Progenitor cell of endocrine pancreas (in vitro differentiated cells): ENCODE results near the gene ZNF212. TPM values are rescaled to one million over a fixed set of nuclear protein-coding genes. Genes with fewer than 3 reads are reported as not detected.

ENCODE experiments used
- DNase-seq: peaks from one replicate; pipeline ENCODE4 v3.0.0; 2021; ENCODE audit warnings: low spot score; ENCODE audit not compliant: unreplicated experiment
- H3K27ac Mint-ChIP-seq: 2 replicates; pipeline ENCODE4 v1.8.0; 2021; ENCODE audit warnings: mild to moderate bottlenecking, moderate library complexity, mixed read lengths
- H3K27me3 Mint-ChIP-seq: 2 replicates; pipeline ENCODE4 v1.8.0; 2021; ENCODE audit warnings: mixed read lengths
- H3K36me3 Mint-ChIP-seq: 2 replicates; pipeline ENCODE4 v1.8.0; 2022; ENCODE audit warnings: mixed read lengths; ENCODE audit not compliant: insufficient read depth
- H3K4me1 Mint-ChIP-seq: 2 replicates; pipeline ENCODE4 v1.8.0; 2021; ENCODE audit warnings: low read depth, mixed read lengths
- H3K4me3 Mint-ChIP-seq: 2 replicates; pipeline ENCODE4 v1.8.0; 2021; ENCODE audit warnings: low read depth, mild to moderate bottlenecking, moderate library complexity, mixed read lengths
- H3K9me3 Mint-ChIP-seq: 2 replicates; pipeline ENCODE4 v1.8.0; 2021; ENCODE audit warnings: low read depth, mixed read lengths
- long read RNA-seq: library from polyadenylated mRNA; unstranded; transcript quantifications from one replicate; pipeline ENCODE4 v2.0.0, GENCODE V29; 2020
- total RNA-seq: library from RNA; stranded (reverse); gene quantifications from 2 replicates; pipeline ENCODE4 v1.2.1, GENCODE V29; 2021
- TF ChIP-seq, protein P1 (sequence below): fragments of 200-600 bp; sonication (generic); IDR thresholded peaks from one replicate; pipeline ENCODE4 v1.5.0; 2021; ENCODE audit warnings: antibody characterized with exemption, mild to moderate bottlenecking; ENCODE audit not compliant: unreplicated experiment

ZNF212 gene
- total RNA-seq, result 19.4 and 19.5 TPM in 2 replicates
- long read RNA-seq, transcript ZNF212-201 (5 exons, 2,810 nt), result major isoform, 13 of 24 reads
- long read RNA-seq, partial matches to known transcripts, result 2 of 24 reads
- long read RNA-seq, other reads (novel, unspliced or antisense), result 9 of 24 reads

DNA sequence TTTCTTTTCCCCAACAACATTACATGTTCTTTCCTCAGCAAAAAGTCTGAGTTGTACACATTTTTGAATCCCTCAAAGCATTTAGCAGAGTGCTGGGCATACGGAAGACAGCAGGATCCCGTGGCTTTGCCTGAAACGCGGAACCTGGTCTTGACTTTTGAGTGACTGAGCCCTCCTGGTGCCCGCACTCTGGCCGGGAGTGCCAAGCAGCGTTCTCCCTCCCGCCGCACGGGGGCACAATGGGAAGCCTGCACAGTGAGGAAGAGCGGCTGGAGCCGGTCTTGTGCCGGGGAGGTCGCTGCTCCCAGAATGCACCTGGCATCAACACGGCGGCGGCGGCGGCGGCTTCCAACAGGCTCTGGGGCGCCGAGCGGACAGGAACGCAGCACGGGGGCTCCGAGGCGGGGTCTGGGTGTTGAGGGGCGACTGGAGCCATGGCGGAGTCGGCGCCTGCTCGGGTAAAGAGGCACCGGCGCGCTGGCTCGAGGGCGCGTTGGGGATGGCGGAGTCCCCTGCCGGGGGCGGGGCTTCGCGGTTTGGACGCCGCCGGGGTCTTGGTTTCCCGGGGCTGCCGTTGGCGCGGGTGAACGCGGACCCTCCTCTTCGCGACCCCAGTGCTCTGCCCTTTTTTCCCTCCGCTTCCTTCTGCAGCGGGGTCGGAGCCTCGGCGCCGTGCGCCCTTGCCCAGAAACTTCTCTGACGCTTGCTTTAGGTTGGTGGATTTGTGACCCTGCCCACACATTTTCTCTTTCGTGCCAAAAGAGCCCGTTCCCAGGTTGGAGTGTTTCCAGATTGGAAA lies at the start of gene ZNF212:
TSS of gene ZNF212 (plus strand) at position 307 of the 799 bp plus-strand sequence. CDS start at position 435, 128 bp downstream.
- peak; percentile 88 for DNase-seq
- H3K27ac Mint-ChIP-seq, result peak within 1 kb of the TSS; percentile 97
- H3K36me3 Mint-ChIP-seq, result peaks cover 9% of the 10 kb centered on the region
- peaks cover 20% of the 10 kb centered on the region for H3K27me3 Mint-ChIP-seq
- H3K4me3 Mint-ChIP-seq, result peak within 1 kb of the TSS; percentile 98
- peaks cover 17% of the 10 kb centered on the region for H3K4me1 Mint-ChIP-seq
- peaks cover 6% of the 10 kb centered on the region for H3K9me3 Mint-ChIP-seq
- TF ChIP-seq, protein P1, sequence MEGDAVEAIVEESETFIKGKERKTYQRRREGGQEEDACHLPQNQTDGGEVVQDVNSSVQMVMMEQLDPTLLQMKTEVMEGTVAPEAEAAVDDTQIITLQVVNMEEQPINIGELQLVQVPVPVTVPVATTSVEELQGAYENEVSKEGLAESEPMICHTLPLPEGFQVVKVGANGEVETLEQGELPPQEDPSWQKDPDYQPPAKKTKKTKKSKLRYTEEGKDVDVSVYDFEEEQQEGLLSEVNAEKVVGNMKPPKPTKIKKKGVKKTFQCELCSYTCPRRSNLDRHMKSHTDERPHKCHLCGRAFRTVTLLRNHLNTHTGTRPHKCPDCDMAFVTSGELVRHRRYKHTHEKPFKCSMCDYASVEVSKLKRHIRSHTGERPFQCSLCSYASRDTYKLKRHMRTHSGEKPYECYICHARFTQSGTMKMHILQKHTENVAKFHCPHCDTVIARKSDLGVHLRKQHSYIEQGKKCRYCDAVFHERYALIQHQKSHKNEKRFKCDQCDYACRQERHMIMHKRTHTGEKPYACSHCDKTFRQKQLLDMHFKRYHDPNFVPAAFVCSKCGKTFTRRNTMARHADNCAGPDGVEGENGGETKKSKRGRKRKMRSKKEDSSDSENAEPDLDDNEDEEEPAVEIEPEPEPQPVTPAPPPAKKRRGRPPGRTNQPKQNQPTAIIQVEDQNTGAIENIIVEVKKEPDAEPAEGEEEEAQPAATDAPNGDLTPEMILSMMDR, result peak; percentile 77

DNA sequence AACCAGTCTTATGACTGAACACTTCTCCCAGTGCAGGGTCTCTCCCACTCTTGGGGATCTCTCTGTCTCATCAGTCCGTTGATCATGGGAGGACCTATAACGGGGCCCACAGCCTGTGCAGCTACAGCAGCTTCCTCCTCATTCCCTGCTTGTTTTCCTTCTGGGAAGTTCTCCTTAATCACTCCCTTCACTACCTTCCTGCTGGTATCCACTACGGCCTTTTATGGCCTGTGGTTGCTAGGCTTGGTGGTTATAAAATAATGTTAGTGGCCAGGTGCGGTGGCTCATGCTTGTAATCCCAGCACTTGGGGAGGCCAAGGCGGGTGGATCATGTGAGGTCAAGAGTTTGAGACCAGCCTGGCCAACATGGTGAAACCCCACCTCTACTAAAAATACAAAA lies 47.6 kb upstream of the ZNF212 start:
- TF ChIP-seq, protein P1, result no peak
- Mint-ChIP-seq H3K4me1 (peaks cover 9% of the 10 kb centered on the region), H3K36me3 (no peaks in the 10 kb centered on the region), H3K9me3 (no peaks in the 10 kb centered on the region), H3K4me3 (no peak overlapping the region), H3K27ac (peak overlapping the region; percentile 49), H3K27me3 (peaks cover 19% of the 10 kb centered on the region)
- DNase-seq, result no peak

DNA sequence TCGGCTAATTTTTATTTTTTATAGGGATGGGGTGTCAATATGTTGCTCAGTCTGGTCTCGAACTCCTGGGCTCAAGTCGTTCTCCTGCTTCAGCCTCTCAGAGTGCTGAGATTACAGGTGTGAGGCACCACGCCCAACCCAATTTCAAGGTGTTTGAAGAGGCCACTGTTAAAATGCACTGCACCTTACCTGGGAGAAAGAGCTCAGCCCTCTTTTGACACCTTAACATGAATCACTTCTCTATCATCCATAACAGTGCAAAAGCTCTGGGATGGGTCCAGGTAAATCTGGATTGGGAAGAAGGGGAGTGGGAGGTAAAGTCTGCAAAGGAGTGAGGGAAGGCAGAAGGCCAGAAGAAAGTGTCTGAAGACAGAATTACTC lies 44.7 kb upstream of the ZNF212 start:
- peaks cover 3% of the 10 kb centered on the region for H3K27me3 Mint-ChIP-seq
- peak overlapping the region; percentile 56 for H3K27ac Mint-ChIP-seq
- TF ChIP-seq, protein P1, result no peak
- no peaks in the 10 kb centered on the region for H3K9me3 Mint-ChIP-seq
- DNase-seq, result no peak
- H3K4me3 Mint-ChIP-seq, result peak overlapping the region; percentile 76
- H3K36me3 Mint-ChIP-seq, result peaks cover 15% of the 10 kb centered on the region
- H3K4me1 Mint-ChIP-seq, result peaks cover 13% of the 10 kb centered on the region

DNA sequence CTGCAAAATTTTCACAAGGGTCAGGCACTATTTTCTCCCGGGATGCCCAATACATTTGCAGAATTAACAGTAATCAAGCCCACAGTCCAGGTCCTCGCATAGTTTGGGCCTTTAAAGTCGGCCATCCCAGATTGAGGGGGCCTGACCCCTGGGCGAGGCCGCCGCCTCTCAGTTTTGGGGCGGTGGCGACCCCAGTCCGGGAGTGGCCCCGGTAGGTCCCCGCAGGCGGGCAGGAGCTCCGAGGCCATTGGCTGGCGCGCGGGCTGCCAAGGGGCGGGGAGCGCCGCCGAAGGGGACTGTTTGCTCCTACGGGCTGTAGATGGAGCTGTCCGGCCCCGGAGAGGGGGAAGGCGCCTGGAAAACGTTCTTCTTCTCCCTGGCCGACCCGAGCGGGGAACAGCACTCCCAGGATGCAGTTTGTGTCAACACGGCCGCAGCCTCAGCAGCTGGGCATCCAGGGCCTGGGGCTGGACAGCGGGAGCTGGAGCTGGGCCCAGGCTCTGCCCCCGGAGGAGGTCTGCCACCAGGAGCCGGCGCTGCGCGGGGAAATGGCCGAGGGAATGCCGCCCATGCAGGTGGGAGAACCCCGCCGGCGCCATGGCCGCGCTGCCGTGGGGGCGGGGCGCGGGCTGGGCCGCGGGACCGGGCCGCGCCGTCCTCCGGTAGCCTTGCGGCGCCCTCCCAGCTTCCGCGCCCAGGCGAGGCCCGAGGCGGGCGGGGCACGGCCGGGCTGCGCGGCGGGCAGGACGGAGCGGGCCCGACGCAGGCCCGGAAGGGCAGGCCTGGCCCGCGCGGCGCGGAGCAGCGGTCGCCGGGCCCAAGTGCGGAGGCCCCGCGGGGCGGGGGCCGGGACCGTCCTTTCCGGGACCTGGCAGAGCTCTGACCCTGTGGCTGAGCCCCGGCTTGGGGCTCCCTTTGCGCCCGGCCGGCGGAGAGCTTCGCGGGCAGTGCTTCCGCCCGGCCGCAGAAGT lies 44.0 kb upstream of the ZNF212 start, which contains the start of gene ZNF282:
TSS of gene ZNF282 (plus strand) at position 367 of the 971 bp plus-strand sequence. CDS start at position 411, 44 bp downstream.
- H3K4me3 Mint-ChIP-seq, result peak within 1 kb of the TSS; percentile 89
- H3K4me1 Mint-ChIP-seq, result peaks cover 13% of the 10 kb centered on the region
- peak within 1 kb of the TSS; percentile 93 for H3K27ac Mint-ChIP-seq
- peak; percentile 88 for DNase-seq
- H3K27me3 Mint-ChIP-seq, result no peaks in the 10 kb centered on the region
- H3K36me3 Mint-ChIP-seq, result peaks cover 21% of the 10 kb centered on the region
- TF ChIP-seq, protein P1, result peak; percentile 74
- H3K9me3 Mint-ChIP-seq, result no peaks in the 10 kb centered on the region
